Measurements from ENCODE around the gene ELN. TPM values are rescaled to one million over a fixed set of nuclear protein-coding genes. Genes with fewer than 3 reads are reported as not detected.

Gene ELN
- total and polyA plus RNA-seq, 9 of the 15 experiments (the other 6 are each of a cell fraction or from before 2014, with no cell fraction given), result 0.20 TPM; not detected in 8

DNA sequence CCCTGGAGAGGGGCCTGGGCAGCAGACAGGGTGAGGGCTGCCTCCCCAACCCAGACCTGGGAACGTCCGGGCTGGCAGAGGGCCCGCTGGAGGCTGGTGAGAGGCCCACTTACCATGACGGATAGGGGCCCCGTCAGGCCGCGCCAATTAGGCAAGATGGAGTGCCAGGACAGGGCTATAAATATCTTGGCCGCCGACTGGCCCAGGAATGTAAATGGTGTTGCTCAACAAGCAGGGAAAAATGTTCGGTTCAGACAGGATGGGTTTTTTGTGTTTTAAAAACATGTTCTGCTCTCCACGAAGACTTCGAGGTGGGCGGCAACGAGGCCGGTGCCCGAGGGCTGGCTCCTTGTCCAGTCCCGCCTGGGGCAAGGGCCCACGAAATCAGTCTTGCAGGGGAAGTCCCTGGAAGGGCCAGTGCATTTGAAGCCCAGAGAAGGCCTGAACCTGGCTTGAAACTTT is 35.8 kb upstream of the ELN start (continued):
- TF ChIP-seq, protein P1, sequence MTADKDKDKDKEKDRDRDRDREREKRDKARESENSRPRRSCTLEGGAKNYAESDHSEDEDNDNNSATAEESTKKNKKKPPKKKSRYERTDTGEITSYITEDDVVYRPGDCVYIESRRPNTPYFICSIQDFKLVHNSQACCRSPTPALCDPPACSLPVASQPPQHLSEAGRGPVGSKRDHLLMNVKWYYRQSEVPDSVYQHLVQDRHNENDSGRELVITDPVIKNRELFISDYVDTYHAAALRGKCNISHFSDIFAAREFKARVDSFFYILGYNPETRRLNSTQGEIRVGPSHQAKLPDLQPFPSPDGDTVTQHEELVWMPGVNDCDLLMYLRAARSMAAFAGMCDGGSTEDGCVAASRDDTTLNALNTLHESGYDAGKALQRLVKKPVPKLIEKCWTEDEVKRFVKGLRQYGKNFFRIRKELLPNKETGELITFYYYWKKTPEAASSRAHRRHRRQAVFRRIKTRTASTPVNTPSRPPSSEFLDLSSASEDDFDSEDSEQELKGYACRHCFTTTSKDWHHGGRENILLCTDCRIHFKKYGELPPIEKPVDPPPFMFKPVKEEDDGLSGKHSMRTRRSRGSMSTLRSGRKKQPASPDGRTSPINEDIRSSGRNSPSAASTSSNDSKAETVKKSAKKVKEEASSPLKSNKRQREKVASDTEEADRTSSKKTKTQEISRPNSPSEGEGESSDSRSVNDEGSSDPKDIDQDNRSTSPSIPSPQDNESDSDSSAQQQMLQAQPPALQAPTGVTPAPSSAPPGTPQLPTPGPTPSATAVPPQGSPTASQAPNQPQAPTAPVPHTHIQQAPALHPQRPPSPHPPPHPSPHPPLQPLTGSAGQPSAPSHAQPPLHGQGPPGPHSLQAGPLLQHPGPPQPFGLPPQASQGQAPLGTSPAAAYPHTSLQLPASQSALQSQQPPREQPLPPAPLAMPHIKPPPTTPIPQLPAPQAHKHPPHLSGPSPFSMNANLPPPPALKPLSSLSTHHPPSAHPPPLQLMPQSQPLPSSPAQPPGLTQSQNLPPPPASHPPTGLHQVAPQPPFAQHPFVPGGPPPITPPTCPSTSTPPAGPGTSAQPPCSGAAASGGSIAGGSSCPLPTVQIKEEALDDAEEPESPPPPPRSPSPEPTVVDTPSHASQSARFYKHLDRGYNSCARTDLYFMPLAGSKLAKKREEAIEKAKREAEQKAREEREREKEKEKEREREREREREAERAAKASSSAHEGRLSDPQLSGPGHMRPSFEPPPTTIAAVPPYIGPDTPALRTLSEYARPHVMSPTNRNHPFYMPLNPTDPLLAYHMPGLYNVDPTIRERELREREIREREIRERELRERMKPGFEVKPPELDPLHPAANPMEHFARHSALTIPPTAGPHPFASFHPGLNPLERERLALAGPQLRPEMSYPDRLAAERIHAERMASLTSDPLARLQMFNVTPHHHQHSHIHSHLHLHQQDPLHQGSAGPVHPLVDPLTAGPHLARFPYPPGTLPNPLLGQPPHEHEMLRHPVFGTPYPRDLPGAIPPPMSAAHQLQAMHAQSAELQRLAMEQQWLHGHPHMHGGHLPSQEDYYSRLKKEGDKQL (CRISPR knock-in tag; IDR thresholded peaks at IDR 0.05; ENCODE audit: borderline replicate concordance), result no peak
- TF ChIP-seq PRDM10 (IDR thresholded peaks at IDR 0.05; ENCODE audit: partially characterized antibody) (no peak), SIN3A (IDR thresholded peaks at IDR 0.05; ENCODE audit: borderline replicate concordance in 2 of 2, control insufficient read depth in 1 of 2, low read depth in 2 of 2, low read length in 2 of 2) (no peak), ETV5 (CRISPR knock-in tag; IDR thresholded peaks at IDR 0.05; ENCODE audit: low read depth) (no peak), CCAR2 (IDR thresholded peaks at IDR 0.05; ENCODE audit: low read depth, low read length) (no peak), MXI1 (IDR thresholded peaks at IDR 0.05; ENCODE audit: low read depth, low read length) (no peak)
- TF ChIP-seq, protein P2, sequence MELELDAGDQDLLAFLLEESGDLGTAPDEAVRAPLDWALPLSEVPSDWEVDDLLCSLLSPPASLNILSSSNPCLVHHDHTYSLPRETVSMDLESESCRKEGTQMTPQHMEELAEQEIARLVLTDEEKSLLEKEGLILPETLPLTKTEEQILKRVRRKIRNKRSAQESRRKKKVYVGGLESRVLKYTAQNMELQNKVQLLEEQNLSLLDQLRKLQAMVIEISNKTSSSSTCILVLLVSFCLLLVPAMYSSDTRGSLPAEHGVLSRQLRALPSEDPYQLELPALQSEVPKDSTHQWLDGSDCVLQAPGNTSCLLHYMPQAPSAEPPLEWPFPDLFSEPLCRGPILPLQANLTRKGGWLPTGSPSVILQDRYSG (tag; conservative IDR thresholded peaks at IDR 0.05; ENCODE audit: low read depth), result no peak
